GM19099 (cell line): ENCODE measurements around the gene SDK1.

Experiments used
- POLR2A ChIP-seq: IDR thresholded peaks from 3 replicates; pipeline ENCODE4 v1.6.1; 2011; ENCODE audit warnings: low read depth; ENCODE audit not compliant: insufficient read length; ENCODE audit errors: extremely low read depth

SDK1 gene

DNA sequence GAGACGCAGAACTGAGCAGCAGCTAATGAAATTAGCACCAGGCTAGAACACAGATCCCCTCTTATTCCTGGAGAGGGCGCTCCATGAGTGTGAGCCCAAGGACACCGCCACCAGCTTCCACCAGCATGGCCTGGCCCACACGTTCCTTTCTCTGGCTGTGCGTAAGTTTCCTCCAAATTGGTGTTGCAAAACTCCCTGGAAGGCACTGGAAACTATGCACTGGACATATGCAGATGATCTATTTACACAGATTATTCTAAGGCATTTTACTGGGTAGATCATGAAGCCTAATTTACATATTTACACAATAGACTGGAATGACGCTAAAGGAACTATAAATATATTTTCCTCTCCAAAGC lies 925.5 kb downstream of the SDK1 start:
- TF ChIP-seq POLR2A: no peak

GRCh38 chr7:4227105-4228010 lies 926.3 kb downstream of the SDK1 start:
- no peak for TF ChIP-seq POLR2A

DNA sequence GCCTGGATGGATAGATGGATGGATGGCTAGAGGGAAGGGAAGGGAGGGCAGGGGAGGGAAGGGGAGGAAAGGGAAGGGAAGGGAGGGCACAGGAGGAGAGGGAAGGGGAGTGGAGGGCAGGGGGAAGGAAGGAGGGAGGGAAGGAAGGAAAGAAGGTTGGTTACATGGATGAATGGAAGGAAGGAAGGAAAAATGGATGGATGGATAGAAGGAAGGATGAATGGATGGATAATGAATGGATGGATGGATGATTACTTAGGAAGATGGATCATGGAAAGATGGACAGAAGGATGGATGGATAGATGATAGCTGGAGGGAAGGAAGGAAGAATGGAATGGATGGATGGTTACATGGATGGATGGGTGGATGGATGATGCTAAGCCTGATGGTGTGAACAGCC lies 929.3 kb downstream of the SDK1 start:
- TF ChIP-seq POLR2A: no peak

DNA sequence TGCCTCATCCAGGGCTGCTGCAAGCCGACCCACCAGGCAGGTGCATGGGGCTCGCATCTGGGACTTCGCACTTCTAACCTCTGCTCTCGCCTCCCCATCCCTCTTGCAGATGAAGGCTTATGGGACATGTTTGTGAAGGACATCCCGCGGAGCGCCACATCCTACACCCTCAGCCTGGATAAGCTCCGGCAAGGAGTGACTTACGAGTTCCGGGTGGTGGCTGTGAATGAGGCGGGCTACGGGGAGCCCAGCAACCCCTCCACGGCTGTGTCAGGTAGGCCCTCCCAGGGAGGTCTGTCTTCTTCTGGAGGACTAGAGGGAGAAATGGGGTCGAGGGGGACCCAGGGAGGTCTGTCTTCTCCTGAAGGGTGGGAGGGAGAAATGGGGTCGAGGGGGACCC lies 932.1 kb downstream of the SDK1 start:
- no peak for TF ChIP-seq POLR2A

DNA sequence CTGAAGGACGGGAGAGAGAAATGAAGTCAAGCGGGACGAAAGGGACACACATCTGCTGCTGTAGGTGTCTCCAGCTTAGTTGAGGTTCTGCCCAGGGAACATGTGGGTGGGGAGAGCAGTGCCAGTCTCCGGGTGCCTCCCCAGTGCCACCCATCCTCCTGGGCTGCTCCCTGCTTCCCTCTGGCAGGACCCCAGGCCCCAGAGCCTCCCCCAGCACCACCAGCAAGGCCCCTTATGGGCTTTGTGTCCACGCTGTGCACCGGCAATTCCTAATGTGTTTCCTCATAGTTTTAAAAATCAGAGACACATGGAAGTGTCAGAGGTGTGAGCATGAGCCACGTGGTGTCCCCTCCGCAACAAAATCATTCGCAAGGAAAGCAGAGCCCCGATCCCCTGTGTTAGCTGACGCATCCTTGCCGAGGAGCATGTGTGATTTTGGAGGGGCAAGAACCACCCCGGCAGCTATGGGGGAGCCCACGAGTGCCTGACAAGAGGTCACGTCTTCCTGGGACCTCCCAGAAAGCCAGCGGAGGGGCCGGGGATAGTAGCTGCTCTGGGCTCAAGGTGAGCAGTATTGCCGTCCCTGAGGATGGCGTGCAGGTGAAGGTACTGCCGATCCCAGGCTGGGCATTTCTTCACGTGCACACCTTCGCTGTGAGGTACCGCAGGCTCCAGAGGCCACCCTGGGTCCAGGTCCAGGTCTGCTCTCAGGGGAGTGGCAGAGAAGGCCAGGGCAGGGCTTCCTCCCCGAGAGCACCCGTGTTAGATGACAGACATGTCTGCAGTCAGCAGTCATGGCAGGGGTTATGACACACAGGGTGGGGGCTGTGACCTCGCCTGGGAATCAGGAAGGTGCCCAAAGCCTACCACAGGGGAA lies 932.8 kb downstream of the SDK1 start:
- TF ChIP-seq POLR2A: no peak

GRCh38 chr7:4234498-4234855 lies 933.4 kb downstream of the SDK1 start:
- no peak for TF ChIP-seq POLR2A

DNA sequence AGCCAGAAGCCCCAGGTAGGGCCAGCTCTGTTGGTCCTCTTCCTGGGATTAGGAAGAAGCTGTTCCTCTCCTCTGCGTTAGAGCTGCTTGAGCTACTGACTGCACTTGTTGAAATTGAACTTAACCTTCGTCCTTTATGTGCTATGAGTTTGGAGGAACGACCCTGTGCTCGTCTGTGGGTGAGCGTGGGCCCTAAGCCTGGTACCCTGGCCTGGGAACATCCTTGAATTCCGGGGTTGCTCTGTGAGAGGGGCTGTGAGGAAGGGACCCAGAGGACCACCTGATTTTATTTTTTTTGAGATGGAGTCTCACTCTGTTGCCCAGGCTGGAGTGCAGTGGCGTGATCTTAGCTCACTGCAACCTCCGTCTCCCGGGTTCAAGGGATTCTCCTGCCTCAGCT lies 933.8 kb downstream of the SDK1 start:
- TF ChIP-seq POLR2A: no peak

DNA sequence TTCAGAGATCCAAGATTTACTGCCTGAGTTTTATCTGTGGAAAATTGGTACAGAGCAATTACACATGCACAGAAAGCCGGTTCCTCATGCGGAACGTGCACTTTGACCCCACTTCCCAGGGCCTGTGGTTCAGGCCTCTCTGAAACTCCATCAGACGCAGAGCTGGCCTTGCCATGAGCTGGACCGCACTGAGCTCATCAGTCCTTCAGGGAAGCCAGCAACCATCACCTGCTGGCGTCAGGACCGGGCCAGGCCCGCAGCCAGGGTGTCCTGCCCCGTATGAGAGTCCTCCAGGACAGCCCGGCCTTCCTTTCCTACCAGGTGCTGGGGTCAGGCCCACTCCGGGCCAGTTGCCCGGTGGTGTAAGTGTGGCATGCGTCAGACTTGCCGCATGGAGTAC lies 934.5 kb downstream of the SDK1 start:
- no peak for TF ChIP-seq POLR2A

DNA sequence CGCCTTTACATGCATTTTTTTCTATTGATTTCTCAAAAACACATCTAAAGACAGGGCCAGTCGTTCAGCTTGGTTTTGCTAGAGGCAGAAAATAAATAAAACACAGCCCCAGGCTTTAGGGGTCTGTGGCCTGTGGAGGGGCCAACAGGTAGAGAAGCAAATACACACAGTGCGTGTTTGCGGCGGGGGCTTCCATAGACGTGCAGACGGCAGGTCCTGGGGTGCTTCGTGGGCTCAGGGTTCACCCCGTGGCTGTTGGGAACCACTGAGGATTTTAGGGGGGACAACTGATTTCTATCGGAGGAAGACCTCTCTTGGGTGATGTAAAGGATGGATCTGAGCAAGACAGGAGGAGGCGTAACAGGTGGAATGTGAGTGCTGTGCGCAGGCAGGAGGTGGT lies 935.3 kb downstream of the SDK1 start:
- TF ChIP-seq POLR2A: no peak

DNA sequence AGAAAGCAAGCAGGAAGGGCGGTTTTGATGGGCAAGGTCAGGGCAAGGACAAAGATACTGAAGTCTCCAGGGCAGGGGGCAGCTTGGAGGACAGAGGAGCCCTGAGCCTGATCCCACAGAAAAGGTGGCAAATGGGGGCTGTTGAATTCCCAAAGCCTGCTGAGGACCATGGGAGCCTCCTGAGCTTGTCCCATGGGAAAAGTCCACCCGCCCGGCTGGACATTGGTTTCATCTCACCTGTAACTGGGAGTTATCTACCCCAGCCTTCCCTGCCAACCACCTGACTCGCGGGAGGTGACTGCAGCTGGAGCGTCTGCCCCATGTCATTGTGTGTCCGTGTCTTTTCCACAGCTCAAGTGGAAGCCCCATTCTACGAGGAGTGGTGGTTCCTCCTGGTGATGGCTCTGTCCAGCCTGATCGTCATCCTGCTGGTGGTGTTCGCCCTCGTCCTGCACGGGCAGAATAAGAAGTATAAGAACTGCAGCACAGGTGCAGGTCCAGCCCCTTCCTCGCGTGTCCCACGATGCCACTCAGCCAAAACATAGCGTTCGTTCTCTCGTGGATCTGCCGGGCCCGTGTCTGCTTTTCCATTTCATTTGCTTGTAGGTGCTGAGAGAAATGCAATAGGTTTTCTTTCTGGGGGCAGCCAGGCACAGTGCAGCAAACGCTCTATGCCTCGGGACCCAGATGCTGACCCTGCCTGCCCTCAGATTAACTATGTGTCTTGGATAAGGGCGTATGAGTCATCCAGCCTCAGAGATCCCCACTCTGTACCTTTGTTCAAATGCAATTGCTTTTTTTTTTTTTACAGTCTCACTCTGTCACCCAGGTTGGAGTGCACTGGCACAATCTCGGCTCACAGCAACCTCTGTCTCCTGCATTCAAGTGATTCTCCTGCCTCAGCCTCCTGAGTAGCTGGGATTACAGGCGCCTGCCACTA lies 936.5 kb downstream of the SDK1 start:
- TF ChIP-seq POLR2A: no peak

GRCh38 chr7:4238861-4239260 lies 937.8 kb downstream of the SDK1 start:
- no peak for TF ChIP-seq POLR2A

- no peak for TF ChIP-seq POLR2A
Measured at GRCh38 chr7:4240042-4240441, 939.0 kb downstream of the SDK1 start.

- TF ChIP-seq POLR2A: no peak
Measured at GRCh38 chr7:4240520-4241303, 939.7 kb downstream of the SDK1 start.

DNA sequence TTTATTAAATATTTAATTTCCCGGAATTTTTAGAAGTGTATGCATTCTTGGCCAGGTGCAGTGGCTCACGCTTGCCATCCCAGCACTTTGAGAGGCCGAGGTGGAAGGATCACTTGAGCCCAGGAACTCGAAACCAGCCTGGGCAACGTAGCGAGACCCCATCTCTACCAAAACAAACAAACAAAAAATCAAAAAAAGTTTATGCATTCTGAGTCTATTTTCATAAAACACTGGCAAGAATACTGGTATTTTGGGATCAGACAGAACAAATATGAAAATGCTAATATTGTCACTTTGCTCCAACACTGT lies 940.2 kb downstream of the SDK1 start:
- TF ChIP-seq POLR2A: no peak
